Activated CD8-positive, alpha-beta memory T cell treated with anti-CD3 and anti-CD28 coated beads for 1 hour (primary cell): ENCODE measurements around the gene GOLIM4.
"Not testable (repeated sequence)": the region's sequence is repeated elsewhere in the genome, so short reads cannot be mapped to it uniquely, and the experiment has no call there.

Source experiments
- DNase-seq, 2 donors: peaks; one replicate each; pipeline ENCODE4 v3.0.0-alpha.2; 2020; ENCODE audit warnings: low read depth in 1 of 2; ENCODE audit errors: extremely low read depth in 1 of 2

GOLIM4 gene

GRCh38 chr3:168080022-168080421, 15.7 kb downstream of the GOLIM4 start:
- DNase-seq: no peak

- no peak for DNase-seq
Observed at GRCh38 chr3:168077091-168077490, 18.6 kb downstream of the GOLIM4 start.

GRCh38 chr3:168073842-168074605, 21.7 kb downstream of the GOLIM4 start:
- no peak for DNase-seq

- DNase-seq: no peak
Observed at GRCh38 chr3:168072323-168072650, 23.4 kb downstream of the GOLIM4 start.

GRCh38 chr3:168071591-168072322, 24.0 kb downstream of the GOLIM4 start:
- DNase-seq: no peak

- DNase-seq: no peak
Observed at GRCh38 chr3:168070919-168071318, 24.8 kb downstream of the GOLIM4 start.

- no peak for DNase-seq
Observed at GRCh38 chr3:168068346-168068745, 27.4 kb downstream of the GOLIM4 start.

- no peak for DNase-seq
Observed at GRCh38 chr3:168066882-168067281, 28.8 kb downstream of the GOLIM4 start.

GRCh38 chr3:168065569-168065968, 30.2 kb downstream of the GOLIM4 start:
- DNase-seq: no peak

GRCh38 chr3:168063122-168063521, 32.6 kb downstream of the GOLIM4 start:
- no peak for DNase-seq

GRCh38 chr3:168062679-168063078, 33.0 kb downstream of the GOLIM4 start:
- DNase-seq: no peak

GRCh38 chr3:168061332-168061996, 34.3 kb downstream of the GOLIM4 start:
- DNase-seq: no peak

GRCh38 chr3:168060317-168060716, 35.4 kb downstream of the GOLIM4 start:
- DNase-seq: no peak

GRCh38 chr3:168058481-168058880, 37.2 kb downstream of the GOLIM4 start:
- DNase-seq: no peak

- DNase-seq: not testable (repeated sequence)
Observed at GRCh38 chr3:168056398-168057230, 39.1 kb downstream of the GOLIM4 start.

GRCh38 chr3:168054447-168054846, 41.3 kb downstream of the GOLIM4 start:
- no peak for DNase-seq

GRCh38 chr3:168053115-168053514, 42.6 kb downstream of the GOLIM4 start:
- no peak for DNase-seq

- no peak for DNase-seq
Observed at GRCh38 chr3:168052515-168052914, 43.2 kb downstream of the GOLIM4 start.

- DNase-seq: no peak
Observed at GRCh38 chr3:168051531-168052471, 43.9 kb downstream of the GOLIM4 start.

GRCh38 chr3:168051070-168051469, 44.7 kb downstream of the GOLIM4 start:
- DNase-seq: no peak
